Epithelial cell of esophagus (primary cell): ENCODE data around the gene IL3.
A peak's percentile ranks its signal among the peaks of the same experiment; 100 is the strongest.

Experiments used
- DNase-seq: peaks from one replicate; pipeline ENCODE4 v3.0.0; 2010; ENCODE audit warnings: low read depth
- H3K4me3 ChIP-seq: 2 replicates; pipeline ENCODE4 v1.5.1; 2011; ENCODE audit warnings: mild to moderate bottlenecking, low read length, control low read depth
- TF ChIP-seq, protein P1 (sequence below): IDR thresholded peaks from 2 replicates; pipeline ENCODE4 v1.5.1; 2011; ENCODE audit warnings: low read depth, mild to moderate bottlenecking, low read length, control low read depth, inconsistent platforms; ENCODE audit not compliant: insufficient read depth; ENCODE audit errors: missing control alignments

The IL3 gene

DNA sequence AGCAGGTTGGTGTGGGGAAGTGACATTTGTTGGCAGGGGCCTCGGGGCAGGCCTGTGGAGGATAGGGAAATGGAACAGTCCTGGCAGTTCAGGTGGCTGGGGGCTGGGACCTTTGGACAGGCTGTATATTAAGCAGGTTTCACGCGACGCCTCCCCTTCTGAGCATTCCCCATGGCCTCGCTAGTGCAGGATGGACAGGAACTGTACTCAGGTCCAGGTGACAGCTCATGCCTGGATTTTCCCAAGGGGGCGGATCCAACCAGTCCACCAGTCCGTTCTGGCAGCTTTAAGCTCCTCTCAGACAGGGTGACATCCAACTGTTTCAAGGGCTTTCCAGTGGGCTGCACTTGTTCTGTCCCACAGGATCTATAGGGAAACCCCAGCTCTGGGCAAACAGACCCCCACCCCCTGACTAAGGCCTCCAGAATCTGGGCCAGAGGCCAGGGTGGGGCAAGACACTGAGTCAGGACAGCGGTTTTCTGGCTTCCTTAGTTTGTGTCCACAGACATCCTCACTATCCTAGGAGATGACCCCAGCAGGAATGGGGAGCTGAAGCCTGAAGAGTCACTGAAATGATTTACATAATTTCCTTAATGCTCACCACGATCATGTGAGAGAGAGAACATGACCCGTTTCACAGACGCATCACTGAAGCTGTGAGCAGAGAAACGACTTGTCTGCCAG is 34.1 kb downstream of the IL3 start:
- H3K4me3 ChIP-seq, result no peak overlapping the region
- TF ChIP-seq, protein P1, sequence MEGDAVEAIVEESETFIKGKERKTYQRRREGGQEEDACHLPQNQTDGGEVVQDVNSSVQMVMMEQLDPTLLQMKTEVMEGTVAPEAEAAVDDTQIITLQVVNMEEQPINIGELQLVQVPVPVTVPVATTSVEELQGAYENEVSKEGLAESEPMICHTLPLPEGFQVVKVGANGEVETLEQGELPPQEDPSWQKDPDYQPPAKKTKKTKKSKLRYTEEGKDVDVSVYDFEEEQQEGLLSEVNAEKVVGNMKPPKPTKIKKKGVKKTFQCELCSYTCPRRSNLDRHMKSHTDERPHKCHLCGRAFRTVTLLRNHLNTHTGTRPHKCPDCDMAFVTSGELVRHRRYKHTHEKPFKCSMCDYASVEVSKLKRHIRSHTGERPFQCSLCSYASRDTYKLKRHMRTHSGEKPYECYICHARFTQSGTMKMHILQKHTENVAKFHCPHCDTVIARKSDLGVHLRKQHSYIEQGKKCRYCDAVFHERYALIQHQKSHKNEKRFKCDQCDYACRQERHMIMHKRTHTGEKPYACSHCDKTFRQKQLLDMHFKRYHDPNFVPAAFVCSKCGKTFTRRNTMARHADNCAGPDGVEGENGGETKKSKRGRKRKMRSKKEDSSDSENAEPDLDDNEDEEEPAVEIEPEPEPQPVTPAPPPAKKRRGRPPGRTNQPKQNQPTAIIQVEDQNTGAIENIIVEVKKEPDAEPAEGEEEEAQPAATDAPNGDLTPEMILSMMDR, result no peak
- peak; percentile 93 for DNase-seq

DNA sequence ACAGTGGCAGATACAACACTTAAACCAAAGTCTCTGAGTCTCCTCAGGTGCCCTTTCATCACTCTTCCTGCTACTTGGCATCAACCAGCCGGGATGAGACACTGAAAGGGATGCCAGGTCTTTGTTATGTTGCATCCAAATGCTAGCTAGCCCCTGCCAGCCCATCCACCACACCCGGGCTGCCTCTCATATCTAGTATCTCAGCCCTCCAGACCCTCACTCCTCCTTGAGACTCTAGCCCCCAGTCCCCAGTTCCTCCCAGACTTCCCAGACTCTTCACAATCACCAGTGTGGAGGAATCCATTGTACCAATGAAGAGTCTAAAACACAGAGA is 34.6 kb downstream of the IL3 start:
- no peak overlapping the region for H3K4me3 ChIP-seq
- DNase-seq, result no peak
- TF ChIP-seq, protein P1, result no peak

DNA sequence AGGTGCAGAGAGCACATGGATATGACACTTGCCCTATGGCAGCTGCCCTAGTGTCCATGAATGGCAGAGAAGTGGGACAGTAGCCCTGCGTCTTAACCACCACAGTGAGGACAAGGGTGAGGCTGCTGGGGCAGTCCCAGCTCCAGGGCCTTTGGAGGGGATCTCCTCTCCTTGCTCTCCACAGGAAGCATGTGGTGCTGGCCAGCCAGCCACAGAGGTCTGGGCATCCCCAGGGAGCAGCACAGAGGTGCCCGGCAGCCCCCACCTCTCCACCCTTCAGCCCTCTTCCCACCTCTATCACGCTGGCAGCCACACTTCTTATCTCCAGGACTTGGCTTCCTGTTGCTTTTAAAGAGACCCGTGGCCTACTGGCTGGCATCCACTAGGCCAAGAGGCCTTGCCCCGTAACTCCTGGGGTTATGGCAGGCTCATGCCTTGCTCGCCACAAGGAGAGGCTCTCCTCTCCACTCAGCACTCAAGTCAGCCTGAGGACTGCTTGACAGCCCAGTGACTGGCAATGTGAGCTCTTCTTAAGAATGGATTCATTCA is 35.0 kb downstream of the IL3 start:
- no peak for DNase-seq
- TF ChIP-seq, protein P1, result no peak
- no peak overlapping the region for H3K4me3 ChIP-seq

DNA sequence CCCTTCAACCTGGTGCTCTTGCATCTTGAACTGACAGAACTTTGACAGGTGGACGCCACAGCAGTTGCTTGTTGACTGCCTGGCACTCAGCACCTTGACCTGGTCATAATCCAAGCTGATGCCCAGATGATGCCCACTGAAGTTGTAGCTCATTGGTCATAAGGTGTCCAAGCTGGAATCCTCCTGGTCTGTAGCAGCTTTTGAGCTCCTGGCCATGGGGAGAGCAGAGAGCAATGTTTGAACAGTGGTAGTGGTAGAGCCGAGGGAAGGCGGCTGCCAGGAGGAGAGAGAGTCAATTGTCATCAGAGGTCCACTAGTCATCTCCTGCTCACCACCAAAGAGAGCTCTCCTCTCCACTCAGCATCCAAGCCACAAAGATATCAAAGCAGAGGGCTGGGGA is 36.4 kb downstream of the IL3 start:
- H3K4me3 ChIP-seq, result no peak overlapping the region
- no peak for DNase-seq
- TF ChIP-seq, protein P1, result no peak

DNA sequence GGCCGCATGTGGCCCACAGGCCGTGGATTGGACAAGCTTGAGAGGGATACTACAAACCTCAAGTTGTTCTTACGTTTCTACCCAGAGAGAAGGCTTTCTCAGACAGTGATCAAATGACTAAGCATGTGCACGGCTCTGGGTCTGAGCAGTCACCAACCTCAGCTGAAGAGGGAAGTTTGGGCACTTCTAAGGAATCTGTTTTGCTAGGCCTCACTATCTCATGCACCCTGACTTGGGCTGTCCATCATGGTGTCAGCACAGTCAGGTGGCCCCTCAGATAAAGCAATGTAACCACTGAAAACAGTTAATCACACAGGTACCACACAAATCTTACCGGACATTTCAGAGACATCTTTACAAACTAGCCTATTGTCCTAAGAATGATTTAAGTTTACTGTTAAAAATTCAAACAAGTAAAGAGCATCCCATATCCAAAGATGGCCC is 37.7 kb downstream of the IL3 start:
- TF ChIP-seq, protein P1, result no peak
- peak; percentile 33 for DNase-seq

DNA sequence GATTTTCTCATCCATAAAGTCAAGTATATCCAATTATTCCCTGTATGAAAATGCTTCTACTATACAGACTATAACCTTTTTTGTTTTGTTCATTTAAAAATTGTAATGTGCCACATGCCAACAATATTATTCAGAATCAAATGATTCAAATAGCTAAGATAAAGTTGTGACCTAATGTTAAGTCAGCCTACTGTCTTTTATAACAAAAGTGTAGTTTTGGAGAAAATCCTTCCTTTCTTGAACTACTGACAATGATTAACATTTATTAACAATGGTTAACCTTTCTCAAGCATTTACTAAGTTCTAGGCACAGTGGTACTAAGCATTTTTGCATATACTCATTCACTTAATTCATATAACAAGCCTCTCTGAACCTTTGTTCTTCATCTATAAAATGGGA is 38.2 kb downstream of the IL3 start:
- no peak overlapping the region for H3K4me3 ChIP-seq
- DNase-seq, result no peak
- TF ChIP-seq, protein P1, result no peak

More for the DNA sequence above, 37.7 kb downstream of the IL3 start:
- no peak overlapping the region for H3K4me3 ChIP-seq
